RWPE2 (cell line): ENCODE measurements around the gene DHX34.

ENCODE experiments used
- ATAC-seq: fragments of 200-7000 bp; cut with Tn5 transposase; 3 replicates; pipeline ENCODE4 v1.9.1; 2021; ENCODE audit warnings: low read depth
- DNase-seq: peaks from one replicate; pipeline ENCODE4 v3.0.0-alpha.2; 2020; ENCODE audit warnings: low spot score
- H3K27ac ChIP-seq: fragments of 450-650 bp; 2 replicates; pipeline ENCODE4 v1.5.1; 2017; ENCODE audit warnings: mild to moderate bottlenecking; ENCODE audit not compliant: poor library complexity, severe bottlenecking
- H3K27me3 ChIP-seq: fragments of 250-450 bp; sonication (Bioruptor Pico); 2 replicates; pipeline ENCODE4 v1.5.1; 2021; ENCODE audit warnings: mild to moderate bottlenecking, moderate library complexity; ENCODE audit not compliant: insufficient read depth, poor library complexity, severe bottlenecking
- H3K36me3 ChIP-seq: fragments of 250-450 bp; sonication (Bioruptor Pico); 2 replicates; pipeline ENCODE4 v1.5.1; 2020; ENCODE audit warnings: low read depth, mild to moderate bottlenecking, moderate library complexity
- H3K4me1 ChIP-seq: fragments of 250-450 bp; sonication (Bioruptor Pico); 2 replicates; pipeline ENCODE4 v1.5.1; 2021; ENCODE audit warnings: mild to moderate bottlenecking, moderate library complexity; ENCODE audit not compliant: insufficient read depth, poor library complexity, severe bottlenecking
- H3K4me3 ChIP-seq: fragments of 250-450 bp; sonication (Bioruptor Pico); 2 replicates; pipeline ENCODE4 v1.5.1; 2021; ENCODE audit warnings: mild to moderate bottlenecking, moderate library complexity; ENCODE audit not compliant: severe bottlenecking
- H3K9me3 ChIP-seq: fragments of 250-450 bp; sonication (Bioruptor Pico); 2 replicates; pipeline ENCODE4 v1.5.1; 2021; ENCODE audit warnings: mild to moderate bottlenecking, moderate library complexity; ENCODE audit not compliant: severe bottlenecking
- TF ChIP-seq, protein P1 (sequence below): fragments of 450-650 bp; IDR thresholded peaks from one replicate; pipeline ENCODE4 v1.5.1; 2017; ENCODE audit warnings: mild to moderate bottlenecking, moderate library complexity; ENCODE audit not compliant: poor library complexity, severe bottlenecking

DHX34 gene

DNA sequence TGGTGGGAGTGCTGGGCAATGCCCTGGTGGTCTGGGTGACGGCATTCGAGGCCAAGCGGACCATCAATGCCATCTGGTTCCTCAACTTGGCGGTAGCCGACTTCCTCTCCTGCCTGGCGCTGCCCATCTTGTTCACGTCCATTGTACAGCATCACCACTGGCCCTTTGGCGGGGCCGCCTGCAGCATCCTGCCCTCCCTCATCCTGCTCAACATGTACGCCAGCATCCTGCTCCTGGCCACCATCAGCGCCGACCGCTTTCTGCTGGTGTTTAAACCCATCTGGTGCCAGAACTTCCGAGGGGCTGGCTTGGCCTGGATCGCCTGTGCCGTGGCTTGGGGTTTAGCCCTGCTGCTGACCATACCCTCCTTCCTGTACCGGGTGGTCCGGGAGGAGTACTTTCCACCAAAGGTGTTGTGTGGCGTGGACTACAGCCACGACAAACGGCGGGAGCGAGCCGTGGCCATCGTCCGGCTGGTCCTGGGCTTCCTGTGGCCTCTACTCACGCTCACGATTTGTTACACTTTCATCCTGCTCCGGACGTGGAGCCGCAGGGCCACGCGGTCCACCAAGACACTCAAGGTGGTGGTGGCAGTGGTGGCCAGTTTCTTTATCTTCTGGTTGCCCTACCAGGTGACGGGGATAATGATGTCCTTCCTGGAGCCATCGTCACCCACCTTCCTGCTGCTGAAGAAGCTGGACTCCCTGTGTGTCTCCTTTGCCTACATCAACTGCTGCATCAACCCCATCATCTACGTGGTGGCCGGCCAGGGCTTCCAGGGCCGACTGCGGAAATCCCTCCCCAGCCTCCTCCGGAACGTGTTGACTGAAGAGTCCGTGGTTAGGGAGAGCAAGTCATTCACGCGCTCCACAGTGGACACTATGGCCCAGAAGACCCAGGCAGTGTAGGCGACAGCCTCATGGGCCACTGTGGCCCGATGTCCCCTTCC, 28.9 kb upstream of the DHX34 start:
- no peak for ATAC-seq
- Histone ChIP-seq H3K4me3 (no peak overlapping the region), H3K36me3 (no peaks in the 10 kb centered on the region), H3K27me3 (no peaks in the 10 kb centered on the region), H3K27ac (no peak overlapping the region), H3K9me3 (no peaks in the 10 kb centered on the region), H3K4me1 (peaks cover 3% of the 10 kb centered on the region)
- TF ChIP-seq, protein P1, sequence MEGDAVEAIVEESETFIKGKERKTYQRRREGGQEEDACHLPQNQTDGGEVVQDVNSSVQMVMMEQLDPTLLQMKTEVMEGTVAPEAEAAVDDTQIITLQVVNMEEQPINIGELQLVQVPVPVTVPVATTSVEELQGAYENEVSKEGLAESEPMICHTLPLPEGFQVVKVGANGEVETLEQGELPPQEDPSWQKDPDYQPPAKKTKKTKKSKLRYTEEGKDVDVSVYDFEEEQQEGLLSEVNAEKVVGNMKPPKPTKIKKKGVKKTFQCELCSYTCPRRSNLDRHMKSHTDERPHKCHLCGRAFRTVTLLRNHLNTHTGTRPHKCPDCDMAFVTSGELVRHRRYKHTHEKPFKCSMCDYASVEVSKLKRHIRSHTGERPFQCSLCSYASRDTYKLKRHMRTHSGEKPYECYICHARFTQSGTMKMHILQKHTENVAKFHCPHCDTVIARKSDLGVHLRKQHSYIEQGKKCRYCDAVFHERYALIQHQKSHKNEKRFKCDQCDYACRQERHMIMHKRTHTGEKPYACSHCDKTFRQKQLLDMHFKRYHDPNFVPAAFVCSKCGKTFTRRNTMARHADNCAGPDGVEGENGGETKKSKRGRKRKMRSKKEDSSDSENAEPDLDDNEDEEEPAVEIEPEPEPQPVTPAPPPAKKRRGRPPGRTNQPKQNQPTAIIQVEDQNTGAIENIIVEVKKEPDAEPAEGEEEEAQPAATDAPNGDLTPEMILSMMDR = no peak
- DNase-seq = no peak

DNA sequence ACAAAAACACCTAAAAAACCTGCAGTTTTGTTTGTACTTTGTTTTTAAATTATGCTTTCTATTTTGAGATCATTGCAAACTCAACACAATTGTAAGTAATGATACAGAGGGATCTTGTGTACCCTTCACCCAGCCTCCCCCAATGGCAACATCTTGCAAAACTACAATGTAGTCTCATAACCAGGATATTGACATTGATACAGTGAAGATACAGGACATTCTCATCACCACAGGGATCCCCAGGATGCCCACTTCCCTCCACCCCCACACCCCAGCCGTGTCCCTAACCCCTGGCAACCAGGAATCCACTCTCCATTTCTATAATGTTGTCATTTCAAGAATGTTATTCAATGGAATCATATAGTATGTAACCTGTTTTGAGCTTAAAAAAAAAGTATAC, 27.5 kb upstream of the DHX34 start:
- TF ChIP-seq, protein P1 = no peak
- ATAC-seq (no peak), DNase-seq (no peak)
- no peaks in the 10 kb centered on the region for H3K4me1 ChIP-seq
- no peaks in the 10 kb centered on the region for H3K36me3 ChIP-seq
- H3K27ac ChIP-seq = no peak overlapping the region
- no peaks in the 10 kb centered on the region for H3K9me3 ChIP-seq
- no peaks in the 10 kb centered on the region for H3K27me3 ChIP-seq
- no peak overlapping the region for H3K4me3 ChIP-seq

DNA sequence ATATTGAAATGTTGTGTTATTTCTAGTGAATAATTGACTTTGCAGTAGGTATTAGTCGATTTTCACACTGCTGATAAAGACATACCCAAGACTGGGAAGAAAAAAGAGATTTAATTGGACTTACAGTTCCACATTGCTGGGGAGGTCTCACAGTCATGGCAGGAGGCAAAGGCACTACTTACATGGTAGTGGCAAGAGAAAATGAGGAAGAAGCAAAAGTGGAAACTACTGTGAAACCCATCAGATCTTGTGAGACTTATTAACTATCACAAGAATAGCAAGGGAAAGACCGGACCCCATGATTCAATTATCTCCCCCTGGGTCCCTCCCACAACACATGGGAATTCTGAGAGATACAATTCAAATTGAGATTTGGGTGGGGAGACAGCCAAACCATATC, 27.1 kb upstream of the DHX34 start:
- no peak overlapping the region for H3K4me3 ChIP-seq
- H3K27me3 ChIP-seq = no peaks in the 10 kb centered on the region
- DNase-seq (no peak), ATAC-seq (no peak)
- no peak overlapping the region for H3K27ac ChIP-seq
- no peaks in the 10 kb centered on the region for H3K36me3 ChIP-seq
- TF ChIP-seq, protein P1 = no peak
- H3K9me3 ChIP-seq = no peaks in the 10 kb centered on the region
- H3K4me1 ChIP-seq = no peaks in the 10 kb centered on the region

DNA sequence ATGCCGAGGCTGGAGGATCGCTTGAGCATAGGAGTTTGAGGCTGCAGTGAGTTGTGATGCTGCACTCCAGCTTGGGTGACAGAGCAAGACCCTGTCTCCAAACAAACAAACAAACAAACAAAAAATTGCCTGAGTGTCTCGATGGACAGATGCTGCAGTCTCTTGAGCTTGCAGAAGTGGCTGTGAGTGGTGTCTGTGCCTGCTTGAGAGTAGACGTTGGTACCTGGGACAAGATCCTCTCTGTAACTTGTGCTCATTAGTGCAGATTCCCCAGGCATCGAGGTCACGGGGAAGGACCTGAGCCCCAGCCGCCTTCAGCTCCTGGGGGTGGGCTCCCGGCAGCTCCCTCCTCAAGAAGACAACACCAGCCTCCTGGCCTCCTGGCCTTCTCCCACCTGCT, 25.7 kb upstream of the DHX34 start:
- H3K36me3 ChIP-seq = no peaks in the 10 kb centered on the region
- H3K4me1 ChIP-seq = no peaks in the 10 kb centered on the region
- TF ChIP-seq, protein P1 = no peak
- no peak overlapping the region for H3K4me3 ChIP-seq
- no peaks in the 10 kb centered on the region for H3K9me3 ChIP-seq
- DNase-seq (no peak), ATAC-seq (no peak)
- no peak overlapping the region for H3K27ac ChIP-seq
- H3K27me3 ChIP-seq = no peaks in the 10 kb centered on the region

DNA sequence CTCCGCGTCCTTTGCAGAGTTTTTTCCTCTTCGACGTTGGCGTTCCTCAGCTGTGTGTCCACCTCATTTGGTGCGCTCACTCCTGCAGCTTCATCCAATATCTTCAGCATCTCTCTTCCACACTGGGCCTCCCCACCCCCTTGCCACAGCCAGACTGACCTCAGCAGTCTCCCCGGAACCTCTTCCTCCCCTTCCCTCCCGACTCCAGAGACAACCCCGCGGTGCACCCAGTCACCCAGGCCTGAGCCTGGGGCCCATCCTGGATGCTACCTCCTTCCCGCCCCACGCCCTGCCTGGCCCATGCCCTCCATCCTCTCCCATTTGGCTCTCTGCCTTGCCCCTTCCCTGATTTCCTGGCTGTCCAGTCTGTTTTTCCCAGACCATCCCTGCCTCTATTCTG, 25.2 kb upstream of the DHX34 start:
- TF ChIP-seq, protein P1 = no peak
- no peaks in the 10 kb centered on the region for H3K27me3 ChIP-seq
- H3K4me1 ChIP-seq = no peaks in the 10 kb centered on the region
- no peaks in the 10 kb centered on the region for H3K36me3 ChIP-seq
- ATAC-seq (no peak), DNase-seq (no peak)
- no peaks in the 10 kb centered on the region for H3K9me3 ChIP-seq
- H3K27ac ChIP-seq = no peak overlapping the region
- no peak overlapping the region for H3K4me3 ChIP-seq
